CD4-positive, CD25-positive, alpha-beta regulatory T cell (primary cell): ENCODE results near the gene MAN2A2. TPM values are rescaled to one million over a fixed set of nuclear protein-coding genes. Genes with fewer than 3 reads are reported as not detected.

Experiments used
- ATAC-seq, 2 donors: fragments of 150-1000 bp; cut with Tn5 transposase; one replicate each; pipeline ENCODE4 v1.10.0; 2021; ENCODE audit warnings: low read depth in 2 of 2, moderate number of reproducible peaks in 2 of 2, moderate library complexity in 1 of 2
- DNase-seq, 3 donors: peaks; one replicate each; pipeline versions ENCODE4 v3.0.0 to v3.0.0-alpha.2; 2012 to 2022; ENCODE audit warnings: mixed read lengths in 1 of 3
- H3K27ac ChIP-seq: one replicate; pipeline ENCODE4 v1.7.0; 2013; ENCODE audit warnings: mild to moderate bottlenecking, low read length; ENCODE audit not compliant: insufficient read depth, poor library complexity, severe bottlenecking
- H3K27me3 ChIP-seq: one replicate; pipeline ENCODE4 v1.7.0; 2013; ENCODE audit warnings: low read length; ENCODE audit not compliant: control insufficient read depth, insufficient read depth
- H3K36me3 ChIP-seq: one replicate; pipeline ENCODE4 v1.7.0; 2013; ENCODE audit warnings: mild to moderate bottlenecking, low read length, moderate library complexity; ENCODE audit not compliant: control insufficient read depth, insufficient read depth
- H3K4me1 ChIP-seq: 2 replicates; pipeline ENCODE4 v1.7.0; 2013; ENCODE audit warnings: mild to moderate bottlenecking, low read length; ENCODE audit not compliant: insufficient read depth, control insufficient read depth, poor library complexity, severe bottlenecking
- H3K4me3 ChIP-seq: one replicate; pipeline ENCODE4 v1.7.0; 2013; ENCODE audit warnings: low read depth, mild to moderate bottlenecking, low read length, moderate library complexity
- H3K9me3 ChIP-seq, 2 experiments: 1 replicate in 1 of 2; 2 replicates in 1 of 2; pipeline ENCODE4 v1.7.0; 2013; ENCODE audit warnings: low read length in 2 of 2, mild to moderate bottlenecking in 1 of 2, moderate library complexity in 1 of 2; ENCODE audit not compliant: control insufficient read depth in 2 of 2
- H3K27ac Mint-ChIP-seq, 3 donors: one replicate each; pipeline ENCODE4 v1.8.0; 2020 to 2022; ENCODE audit warnings: mild to moderate bottlenecking in 3 of 3, mixed read lengths in 3 of 3, moderate library complexity in 2 of 3
- H3K27me3 Mint-ChIP-seq: one replicate; pipeline ENCODE4 v1.8.0; 2022; ENCODE audit warnings: mild to moderate bottlenecking, mixed read lengths
- H3K36me3 Mint-ChIP-seq: one replicate; pipeline ENCODE4 v1.8.0; 2020; ENCODE audit warnings: mixed read lengths
- H3K4me1 Mint-ChIP-seq, 4 donors: one replicate each; pipeline ENCODE4 v1.8.0; 2020 to 2022; ENCODE audit warnings: mixed read lengths in 4 of 4, mild to moderate bottlenecking in 1 of 4
- H3K4me3 Mint-ChIP-seq, 4 donors: one replicate each; pipeline ENCODE4 v1.8.0; 2020 to 2022; ENCODE audit warnings: mild to moderate bottlenecking in 4 of 4, mixed read lengths in 4 of 4, moderate library complexity in 3 of 4
- H3K9me3 Mint-ChIP-seq, 7 donors: one replicate each; pipeline ENCODE4 v1.8.0; 2020 to 2022; ENCODE audit warnings: mixed read lengths in 7 of 7, mild to moderate bottlenecking in 3 of 7, moderate library complexity in 2 of 7
- polyA plus RNA-seq, 4 donors: library from polyadenylated mRNA; unstranded; fragments of 300-500 nt; fragmentation: Illumina TruSeq; gene quantifications; one replicate each; pipeline ENCODE4 v1.2.3, GENCODE V29; 2021
- total RNA-seq: library from RNA; stranded (reverse); gene quantifications from one replicate; pipeline ENCODE4 v1.2.3, GENCODE V29; 2022

MAN2A2 gene
- total and polyA plus RNA-seq, 5 donors from 2014 or later = 3.8 to 120 (median 6.4) TPM

- Histone ChIP-seq H3K27me3 (no peaks in the 10 kb centered on the region), H3K36me3 (peaks cover 44% of the 10 kb centered on the region), H3K4me3 (no peak overlapping the region), H3K27ac (no peak overlapping the region), H3K9me3 (no peaks in the 10 kb centered on the region), H3K4me1 (no peaks in the 10 kb centered on the region)
- Mint-ChIP-seq H3K4me3 (no peak overlapping the region), H3K27ac (peak overlapping the region in 2 of 3 donors; percentile 6 to 10), H3K27me3 (no peaks in the 10 kb centered on the region), H3K9me3 (no peaks in the 10 kb centered on the region), H3K4me1 (peaks cover 0 to 5% (median 2%) of the 10 kb centered on the region in 4 donors), H3K36me3 (peaks cover 32% of the 10 kb centered on the region)
- ATAC-seq (no peak), DNase-seq (no peak)
These were observed 63.2 kb downstream of the MAN2A2 start for GRCh38 chr15:90966262-90966661.

- H3K4me3 Mint-ChIP-seq = no peak overlapping the region
- ATAC-seq = no peak
- no peaks in the 10 kb centered on the region for H3K9me3 Mint-ChIP-seq
- Histone ChIP-seq H3K4me3 (no peak overlapping the region), H3K27ac (no peak overlapping the region), H3K4me1 (no peaks in the 10 kb centered on the region), H3K27me3 (no peaks in the 10 kb centered on the region), H3K36me3 (peaks cover 35% of the 10 kb centered on the region), H3K9me3 (no peaks in the 10 kb centered on the region)
- H3K36me3 Mint-ChIP-seq = peaks cover 23% of the 10 kb centered on the region
- H3K27me3 Mint-ChIP-seq = no peaks in the 10 kb centered on the region
- no peak for DNase-seq
- H3K4me1 Mint-ChIP-seq = peaks cover 0 to 5% (median 1%) of the 10 kb centered on the region in 4 donors
- H3K27ac Mint-ChIP-seq = peak overlapping the region in 1 of 3 donors; percentile 49
These were observed 64.1 kb downstream of the MAN2A2 start for GRCh38 chr15:90967206-90967605.

GRCh38 chr15:90968434-90968833, 65.3 kb downstream of the MAN2A2 start:
- ATAC-seq (no peak), DNase-seq (no peak)
- Histone ChIP-seq H3K27me3 (no peaks in the 10 kb centered on the region), H3K36me3 (peaks cover 34% of the 10 kb centered on the region), H3K4me1 (no peaks in the 10 kb centered on the region), H3K27ac (no peak overlapping the region), H3K4me3 (no peak overlapping the region), H3K9me3 (no peaks in the 10 kb centered on the region)
- H3K4me3 Mint-ChIP-seq = no peak overlapping the region
- H3K4me1 Mint-ChIP-seq = peaks cover 0 to 5% (median under 1%) of the 10 kb centered on the region in 4 donors
- H3K9me3 Mint-ChIP-seq = no peaks in the 10 kb centered on the region
- no peak overlapping the region for H3K27ac Mint-ChIP-seq
- H3K36me3 Mint-ChIP-seq = peaks cover 23% of the 10 kb centered on the region
- no peaks in the 10 kb centered on the region for H3K27me3 Mint-ChIP-seq

GRCh38 chr15:90970274-90970673, 67.2 kb downstream of the MAN2A2 start:
- Mint-ChIP-seq H3K27me3 (no peaks in the 10 kb centered on the region), H3K27ac (no peak overlapping the region), H3K9me3 (no peaks in the 10 kb centered on the region), H3K36me3 (peaks cover 31% of the 10 kb centered on the region), H3K4me1 (peaks cover 0 to 5% (median under 1%) of the 10 kb centered on the region in 4 donors), H3K4me3 (no peak overlapping the region)
- H3K9me3 ChIP-seq = no peaks in the 10 kb centered on the region
- ATAC-seq (no peak), DNase-seq (no peak)
- H3K4me1 ChIP-seq = no peaks in the 10 kb centered on the region
- H3K36me3 ChIP-seq = peaks cover 44% of the 10 kb centered on the region
- no peaks in the 10 kb centered on the region for H3K27me3 ChIP-seq
- no peak overlapping the region for H3K27ac ChIP-seq
- H3K4me3 ChIP-seq = no peak overlapping the region

GRCh38 chr15:90972133-90972532, 69.0 kb downstream of the MAN2A2 start:
- H3K27me3 Mint-ChIP-seq = no peaks in the 10 kb centered on the region
- H3K9me3 Mint-ChIP-seq = no peaks in the 10 kb centered on the region
- H3K36me3 ChIP-seq = peaks cover 42% of the 10 kb centered on the region

More at GRCh38 chr15:90972133-90972532, 69.0 kb downstream of the MAN2A2 start:
- Mint-ChIP-seq H3K4me1 (peaks cover 0 to 5% (median 0%) of the 10 kb centered on the region in 4 donors), H3K4me3 (no peak overlapping the region), H3K36me3 (peaks cover 19% of the 10 kb centered on the region), H3K27ac (no peak overlapping the region)
- H3K9me3 ChIP-seq = no peaks in the 10 kb centered on the region
- no peaks in the 10 kb centered on the region for H3K27me3 ChIP-seq
- no peaks in the 10 kb centered on the region for H3K4me1 ChIP-seq
- H3K4me3 ChIP-seq = no peak overlapping the region
- no peak overlapping the region for H3K27ac ChIP-seq
- DNase-seq (no peak), ATAC-seq (no peak)

Other genes with a start within 250 kb of the MAN2A2 start
- 12.0 TPM for gene BLM, start 186.0 kb upstream of the MAN2A2 start, total RNA-seq
- gene BLM, start 186.0 kb upstream of the MAN2A2 start, polyA plus RNA-seq = 1 to 10 TPM; 6.3 to 7.8 (median 6.7) TPM
- 62.5 TPM for gene FURIN, start 34.7 kb upstream of the MAN2A2 start, total RNA-seq
- 1 to 10 TPM; 2.9 to 8.6 (median 5.7) TPM for gene FURIN, start 34.7 kb upstream of the MAN2A2 start, polyA plus RNA-seq
- 3.8 TPM for gene FES, start 18.8 kb upstream of the MAN2A2 start, total RNA-seq
- gene FES, start 18.8 kb upstream of the MAN2A2 start, polyA plus RNA-seq = under 1 TPM in 2 of 4 donors, not detected in 2; 0.13 TPM
- 15.6 TPM for gene HDDC3, start 29.2 kb downstream of the MAN2A2 start, total RNA-seq
- gene HDDC3, start 29.2 kb downstream of the MAN2A2 start, polyA plus RNA-seq = 10 to 100 TPM; 24.4 to 36.2 (median 33.3) TPM
- gene UNC45A, start 32.0 kb downstream of the MAN2A2 start, total RNA-seq = 48.3 TPM
- 10 to 100 TPM; 45.4 to 65.9 (median 59.3) TPM for gene UNC45A, start 32.0 kb downstream of the MAN2A2 start, polyA plus RNA-seq
- gene RCCD1, start 51.6 kb downstream of the MAN2A2 start, total RNA-seq = 6.2 TPM
- 1 to 10 TPM; 2.2 to 4.2 (median 3.3) TPM for gene RCCD1, start 51.6 kb downstream of the MAN2A2 start, polyA plus RNA-seq
- 63.8 TPM for gene PRC1, start 91.2 kb downstream of the MAN2A2 start, total RNA-seq
- 10 to 100 TPM in 1 of 4 donors, 1 to 10 TPM in 3; 2.7 to 10.9 (median 7.5) TPM for gene PRC1, start 91.2 kb downstream of the MAN2A2 start, polyA plus RNA-seq
- gene VPS33B, start 119.3 kb downstream of the MAN2A2 start, total RNA-seq = 22.2 TPM
- 10 to 100 TPM in 1 of 4 donors, 1 to 10 TPM in 3; 5.5 to 13.1 (median 8.5) TPM for gene VPS33B, start 119.3 kb downstream of the MAN2A2 start, polyA plus RNA-seq
- gene SV2B, start 197.0 kb downstream of the MAN2A2 start, total RNA-seq = not detected
- under 1 TPM in 1 of 4 donors, not detected in 3; 0.06 TPM for gene SV2B, start 197.0 kb downstream of the MAN2A2 start, polyA plus RNA-seq